ENCODE measurements around the gene B4GALNT3. TPM values are rescaled to one million over a fixed set of nuclear protein-coding genes. Genes with fewer than 3 reads are reported as not detected.

B4GALNT3 gene
- total and polyA plus RNA-seq, 3 donors from 2014 or later, result 16.7 to 34.6 (median 24.3) TPM

- H3K27me3 ChIP-seq, result no peaks in the 10 kb centered on the region
- DNase-seq, result no peak
- H3K36me3 ChIP-seq (ENCODE audit: low read depth, missing control alignments), result no peaks in the 10 kb centered on the region
- no peaks in the 10 kb centered on the region for H3K4me1 ChIP-seq
- intact Hi-C loops (cut with DNase I; ENCODE audit: low total_unique reads), result no loop called here
- TF ChIP-seq, protein P1, sequence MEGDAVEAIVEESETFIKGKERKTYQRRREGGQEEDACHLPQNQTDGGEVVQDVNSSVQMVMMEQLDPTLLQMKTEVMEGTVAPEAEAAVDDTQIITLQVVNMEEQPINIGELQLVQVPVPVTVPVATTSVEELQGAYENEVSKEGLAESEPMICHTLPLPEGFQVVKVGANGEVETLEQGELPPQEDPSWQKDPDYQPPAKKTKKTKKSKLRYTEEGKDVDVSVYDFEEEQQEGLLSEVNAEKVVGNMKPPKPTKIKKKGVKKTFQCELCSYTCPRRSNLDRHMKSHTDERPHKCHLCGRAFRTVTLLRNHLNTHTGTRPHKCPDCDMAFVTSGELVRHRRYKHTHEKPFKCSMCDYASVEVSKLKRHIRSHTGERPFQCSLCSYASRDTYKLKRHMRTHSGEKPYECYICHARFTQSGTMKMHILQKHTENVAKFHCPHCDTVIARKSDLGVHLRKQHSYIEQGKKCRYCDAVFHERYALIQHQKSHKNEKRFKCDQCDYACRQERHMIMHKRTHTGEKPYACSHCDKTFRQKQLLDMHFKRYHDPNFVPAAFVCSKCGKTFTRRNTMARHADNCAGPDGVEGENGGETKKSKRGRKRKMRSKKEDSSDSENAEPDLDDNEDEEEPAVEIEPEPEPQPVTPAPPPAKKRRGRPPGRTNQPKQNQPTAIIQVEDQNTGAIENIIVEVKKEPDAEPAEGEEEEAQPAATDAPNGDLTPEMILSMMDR (IDR thresholded peaks at IDR 0.05), result no peak
- no peak for TF ChIP-seq POLR2A (IDR thresholded peaks at IDR 0.05)
- no peaks in the 10 kb centered on the region for H3K9me3 ChIP-seq
- no peak overlapping the region for H3K27ac ChIP-seq
- 93 to 94% methylated on average over 6 of the region's 6 CpGs for WGBS, 2 donors
- H3K4me3 ChIP-seq, result no peak overlapping the region
Observed at GRCh38 chr12:530821-531220, 71.1 kb downstream of the B4GALNT3 start.

DNA sequence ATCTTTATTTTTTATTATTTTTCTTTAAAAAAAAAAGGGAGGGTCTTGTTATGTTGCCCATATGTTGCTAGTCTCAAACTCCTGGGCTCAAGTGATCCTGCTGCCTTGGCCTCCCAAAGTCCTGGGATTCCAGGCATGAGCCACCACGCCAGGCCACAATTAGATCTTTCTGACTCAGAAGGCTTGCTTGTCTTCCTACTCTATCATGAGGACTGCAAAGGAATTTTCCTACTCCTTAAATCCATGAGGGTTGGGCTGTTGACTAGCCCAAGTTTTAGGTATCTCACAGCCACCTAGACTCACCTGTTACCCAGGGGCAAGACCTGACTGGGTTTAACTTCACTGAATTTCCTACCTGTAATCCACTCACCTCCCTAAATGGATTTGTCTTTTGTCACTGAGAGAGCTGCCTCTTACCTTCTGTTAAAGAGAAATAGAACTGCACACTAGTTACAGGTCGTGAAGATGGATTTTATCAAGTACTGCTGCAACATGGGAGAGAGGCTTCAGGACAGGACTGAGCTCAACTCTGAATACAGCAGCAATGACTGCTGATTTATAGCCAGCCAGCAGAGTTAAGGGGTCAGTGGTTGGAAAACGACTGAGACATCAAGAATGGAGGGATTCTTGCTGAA is 72.3 kb downstream of the B4GALNT3 start:
- Histone ChIP-seq H3K27me3 (no peaks in the 10 kb centered on the region), H3K4me1 (no peaks in the 10 kb centered on the region), H3K4me3 (no peak overlapping the region), H3K36me3 (ENCODE audit: low read depth, missing control alignments) (no peaks in the 10 kb centered on the region), H3K27ac (no peak overlapping the region), H3K9me3 (no peaks in the 10 kb centered on the region)
- intact Hi-C loops (cut with DNase I; ENCODE audit: low total_unique reads), result no loop called here
- DNase-seq, result no peak
- WGBS, 2 donors, result 81 to 83% methylated on average over 3 of the region's 3 CpGs
- TF ChIP-seq, protein P1 (IDR thresholded peaks at IDR 0.05), result no peak
- TF ChIP-seq POLR2A (IDR thresholded peaks at IDR 0.05), result no peak

DNA sequence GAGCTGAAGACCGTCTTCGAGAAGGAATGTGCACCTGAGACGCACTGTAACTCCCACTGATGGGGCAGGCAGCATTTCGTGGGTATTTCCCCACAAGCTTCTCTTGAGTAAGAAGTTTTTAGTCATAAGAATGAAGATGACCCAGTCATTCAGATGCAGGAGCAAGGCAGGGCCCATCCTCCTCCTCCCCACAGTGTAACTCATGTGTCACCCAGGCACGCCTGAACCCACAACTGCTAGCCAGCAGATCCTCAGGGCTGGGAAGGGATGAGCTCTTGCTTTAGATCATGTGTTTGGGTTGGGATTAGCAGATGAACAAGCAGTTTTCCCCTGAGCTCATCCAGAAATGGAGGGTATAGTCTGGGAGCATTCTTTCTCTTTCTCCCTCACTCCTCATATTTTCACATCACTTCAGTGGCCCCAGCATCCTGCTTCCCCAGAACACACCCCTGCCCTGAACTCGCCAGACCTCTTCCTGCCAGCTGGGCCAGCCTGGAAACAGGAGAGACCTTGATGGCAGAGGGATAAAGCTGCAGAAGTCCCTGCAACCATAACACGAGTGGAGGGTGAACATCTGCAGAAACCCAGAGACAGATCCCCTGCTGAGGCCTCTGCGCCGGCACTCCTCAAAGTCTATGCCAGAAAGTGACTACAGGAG is 73.3 kb downstream of the B4GALNT3 start:
- TF ChIP-seq, protein P1 (IDR thresholded peaks at IDR 0.05), result no peak
- no peak for TF ChIP-seq POLR2A (IDR thresholded peaks at IDR 0.05)
- Histone ChIP-seq H3K27me3 (no peaks in the 10 kb centered on the region), H3K9me3 (no peaks in the 10 kb centered on the region), H3K4me1 (no peaks in the 10 kb centered on the region), H3K4me3 (no peak overlapping the region), H3K27ac (no peak overlapping the region), H3K36me3 (ENCODE audit: low read depth, missing control alignments) (no peaks in the 10 kb centered on the region)
- 88 to 91% methylated on average over 5 to 9 of the region's 9 CpGs for WGBS, 2 donors
- intact Hi-C loops (cut with DNase I; ENCODE audit: low total_unique reads), result no loop called here
- DNase-seq, result no peak

DNA sequence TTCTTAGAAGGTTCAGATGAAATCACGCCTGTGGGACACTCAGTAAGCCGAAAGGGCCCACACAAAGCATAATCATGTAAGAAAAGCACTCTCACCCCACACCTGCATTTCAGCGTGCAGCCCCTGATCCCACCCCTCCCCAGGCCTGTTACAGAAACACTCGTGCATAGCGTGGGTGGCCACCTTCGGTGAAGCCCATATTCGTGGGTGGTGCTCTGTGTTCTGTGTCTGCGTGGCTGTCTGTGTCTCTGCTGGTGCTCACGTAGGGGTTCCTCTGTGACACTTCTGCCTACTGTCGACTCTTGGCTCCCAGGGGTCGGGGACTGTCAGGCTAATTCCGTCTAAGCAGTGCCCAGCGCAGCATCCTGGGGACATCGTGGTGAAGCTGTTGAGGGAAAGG is 74.0 kb downstream of the B4GALNT3 start:
- no peak for DNase-seq
- Histone ChIP-seq H3K4me3 (no peak overlapping the region), H3K27ac (no peak overlapping the region), H3K27me3 (no peaks in the 10 kb centered on the region), H3K9me3 (no peaks in the 10 kb centered on the region), H3K36me3 (ENCODE audit: low read depth, missing control alignments) (no peaks in the 10 kb centered on the region), H3K4me1 (peaks cover 4% of the 10 kb centered on the region)
- TF ChIP-seq POLR2A (IDR thresholded peaks at IDR 0.05), result no peak
- TF ChIP-seq, protein P1 (IDR thresholded peaks at IDR 0.05), result no peak
- 86 to 94% methylated on average over 14 of the region's 14 CpGs for WGBS, 2 donors
- intact Hi-C loops (cut with DNase I; ENCODE audit: low total_unique reads), result no loop called here

DNA sequence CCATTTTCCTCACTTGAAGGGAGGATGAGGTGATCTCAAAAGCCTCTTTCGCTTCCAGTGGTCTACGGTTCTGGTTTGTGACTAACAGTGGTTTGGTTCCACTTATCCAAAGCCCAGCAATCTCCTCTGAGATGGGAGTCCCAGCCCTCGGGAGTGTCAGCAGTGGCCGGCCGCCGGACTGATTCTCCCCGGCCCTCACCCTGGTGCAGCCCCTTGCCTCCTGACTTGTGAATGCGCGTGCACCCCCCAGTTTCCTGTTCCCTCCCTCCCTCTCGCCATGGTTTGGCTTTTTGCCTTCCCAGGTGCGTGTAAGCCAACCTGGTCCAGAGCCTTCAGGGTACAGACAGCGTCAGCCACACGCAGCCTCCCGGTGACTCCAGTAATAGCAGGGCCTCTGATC is 74.5 kb downstream of the B4GALNT3 start:
- TF ChIP-seq, protein P1 (IDR thresholded peaks at IDR 0.05), result no peak
- TF ChIP-seq POLR2A (IDR thresholded peaks at IDR 0.05), result no peak
- Histone ChIP-seq H3K27ac (no peak overlapping the region), H3K27me3 (no peaks in the 10 kb centered on the region), H3K4me3 (no peak overlapping the region), H3K36me3 (ENCODE audit: low read depth, missing control alignments) (no peaks in the 10 kb centered on the region), H3K4me1 (peaks cover 6% of the 10 kb centered on the region), H3K9me3 (no peaks in the 10 kb centered on the region)
- 92 to 95% methylated on average over 13 to 14 of the region's 14 CpGs for WGBS, 2 donors
- DNase-seq, result no peak
- intact Hi-C loops (cut with DNase I; ENCODE audit: low total_unique reads), result no loop called here
